ENCODE measurements around the gene TAAR6.
"Not testable (repeated sequence)": the region's sequence is repeated elsewhere in the genome, so short reads cannot be mapped to it uniquely, and the experiment has no call there.

The TAAR6 gene

GRCh38 chr6:132570221-132570777 is at the start of gene TAAR6:
TSS of gene TAAR6 (plus strand) at chr6:132570322. CDS start at chr6:132570322, 0 bp downstream.
- DNase-seq (ENCODE audit: low spot score), result no peak

- no peak for DNase-seq (ENCODE audit: low spot score)
Measured at GRCh38 chr6:132520953-132521352, 49.2 kb upstream of the TAAR6 start.

GRCh38 chr6:132524646-132525045 is 45.5 kb upstream of the TAAR6 start:
- no peak for DNase-seq (ENCODE audit: low spot score)

- no peak for DNase-seq (ENCODE audit: low spot score)
Measured at GRCh38 chr6:132525866-132526265, 44.3 kb upstream of the TAAR6 start.

GRCh38 chr6:132526461-132526860 is 43.7 kb upstream of the TAAR6 start:
- DNase-seq (ENCODE audit: low spot score), result no peak

GRCh38 chr6:132527791-132528190 is 42.3 kb upstream of the TAAR6 start:
- DNase-seq (ENCODE audit: low spot score), result peak; percentile 48

GRCh38 chr6:132530293-132530974 is 39.7 kb upstream of the TAAR6 start:
- peak; percentile 70 for DNase-seq (ENCODE audit: low spot score)

- not testable (repeated sequence) for DNase-seq (ENCODE audit: low spot score)
Measured at GRCh38 chr6:132534546-132534945, 35.6 kb upstream of the TAAR6 start.

- DNase-seq (ENCODE audit: low spot score), result no peak
Measured at GRCh38 chr6:132537145-132537544, 33.0 kb upstream of the TAAR6 start.

- no peak for DNase-seq (ENCODE audit: low spot score)
Measured at GRCh38 chr6:132537977-132538376, 32.1 kb upstream of the TAAR6 start, which contains the start of gene TAAR9. TSS of gene TAAR9 (plus strand) at chr6:132538277. CDS start at chr6:132538290, 13 bp downstream.

GRCh38 chr6:132544826-132545225 is 25.3 kb upstream of the TAAR6 start:
- DNase-seq (ENCODE audit: low spot score), result no peak

GRCh38 chr6:132548746-132549463 is 21.2 kb upstream of the TAAR6 start:
- no peak for DNase-seq (ENCODE audit: low spot score)

GRCh38 chr6:132551214-132551613 is 18.9 kb upstream of the TAAR6 start:
- DNase-seq (ENCODE audit: low spot score), result no peak

- DNase-seq (ENCODE audit: low spot score), result no peak
Measured at GRCh38 chr6:132552372-132552771, 17.8 kb upstream of the TAAR6 start, which contains the start of gene TAAR8. TSS of gene TAAR8 (plus strand) at chr6:132552672. CDS start at chr6:132552693, 21 bp downstream.

GRCh38 chr6:132560087-132560486 is 10.0 kb upstream of the TAAR6 start:
- DNase-seq (ENCODE audit: low spot score), result not testable (repeated sequence)

GRCh38 chr6:132566404-132566803 is 3.7 kb upstream of the TAAR6 start:
- DNase-seq (ENCODE audit: low spot score), result no peak

- DNase-seq (ENCODE audit: low spot score), result no peak
Measured at GRCh38 chr6:132567566-132567965, 2.6 kb upstream of the TAAR6 start.

- DNase-seq (ENCODE audit: low spot score), result no peak
Measured at GRCh38 chr6:132568611-132569010, 1.5 kb upstream of the TAAR6 start.

GRCh38 chr6:132569170-132569569 is 952 bp upstream of the TAAR6 start:
- no peak for DNase-seq (ENCODE audit: low spot score)

GRCh38 chr6:132571774-132572173 is 1.7 kb downstream of the TAAR6 start:
- DNase-seq (ENCODE audit: low spot score), result no peak

- no peak for DNase-seq (ENCODE audit: low spot score)
Measured at GRCh38 chr6:132584698-132585097, 14.6 kb downstream of the TAAR6 start.

- no peak for DNase-seq (ENCODE audit: low spot score)
Measured at GRCh38 chr6:132587424-132587823, 17.3 kb downstream of the TAAR6 start.

- no peak for DNase-seq (ENCODE audit: low spot score)
Measured at GRCh38 chr6:132589454-132589853, 19.3 kb downstream of the TAAR6 start, which contains the start of gene TAAR5. TSS of gene TAAR5 (minus strand) at chr6:132589741. CDS start at chr6:132589686, 55 bp downstream.
